HepG2 (cell line): Measurements from ENCODE around the gene BCORL1. TPM values are rescaled to one million over a fixed set of nuclear protein-coding genes. Genes with fewer than 3 reads are reported as not detected.

Source experiments
- BCLAF1 ChIP-seq: fragments of 450-650 bp; IDR thresholded peaks from 2 replicates; pipeline ENCODE4 v1.6.1; 2017; ENCODE audit warnings: mild to moderate bottlenecking
- KDM2A ChIP-seq: sonication (generic); formaldehyde crosslinking; IDR thresholded peaks from 2 replicates; pipeline ENCODE4 v1.4.0; 2020; ENCODE audit warnings: low read depth, missing genetic modification reagents, borderline replicate concordance
- KDM6A ChIP-seq: IDR thresholded peaks from 2 replicates; pipeline ENCODE4 v1.6.1; 2016; ENCODE audit warnings: low read depth
- NCOR1 ChIP-seq: fragments of 200-600 bp; sonication (generic); IDR thresholded peaks from 2 replicates; pipeline ENCODE4 v1.7.0; 2017; ENCODE audit warnings: antibody characterized with exemption, low read length, borderline replicate concordance
- NR2F1 ChIP-seq, 2 experiments: fragments of 450-650 bp in 1 of 2; formaldehyde crosslinking in 1 of 2; IDR thresholded peaks; 2 replicates each; pipeline versions ENCODE4 v1.5.0 to v1.6.1; 2016 to 2020; ENCODE audit warnings: mild to moderate bottlenecking in 1 of 2, missing compliant biosample characterization in 1 of 2, missing genetic modification reagents in 1 of 2, moderate library complexity in 1 of 2
- ZBTB1 ChIP-seq: sonication (generic); formaldehyde crosslinking; IDR thresholded peaks from 2 replicates; pipeline ENCODE4 v1.4.0; 2020; ENCODE audit warnings: missing genetic modification reagents, borderline replicate concordance
- ZBTB40 ChIP-seq, 2 experiments: fragments of 450-650 bp in 1 of 2; sonication (generic) in 1 of 2; formaldehyde crosslinking in 1 of 2; IDR thresholded peaks; 2 replicates each; pipeline versions ENCODE4 v1.6.1 to v1.8.0; 2016 to 2022; ENCODE audit warnings: antibody characterized with exemption in 1 of 2, mild to moderate bottlenecking in 1 of 2, missing genetic modification reagents in 1 of 2
- ZNF18 ChIP-seq: sonication (generic); formaldehyde crosslinking; IDR thresholded peaks from 2 replicates; pipeline ENCODE4 v1.8.0; 2022; ENCODE audit warnings: mild to moderate bottlenecking, missing genetic modification reagents; ENCODE audit not compliant: insufficient replicate concordance
- ZNF282 ChIP-seq: fragments of 450-650 bp; IDR thresholded peaks from 2 replicates; pipeline ENCODE4 v1.6.1; 2018; ENCODE audit not compliant: partially characterized antibody
- ZNF431 ChIP-seq: sonication (generic); formaldehyde crosslinking; IDR thresholded peaks from 2 replicates; pipeline ENCODE4 v1.9.0; 2022; ENCODE audit warnings: missing genetic modification reagents, low read depth, mild to moderate bottlenecking, borderline replicate concordance
- ZNF468 ChIP-seq: sonication (generic); formaldehyde crosslinking; IDR thresholded peaks from 2 replicates; pipeline ENCODE4 v1.8.0; 2022; ENCODE audit warnings: mild to moderate bottlenecking, moderate library complexity, missing genetic modification reagents
- polyA plus RNA-seq, 8 experiments: library from polyadenylated mRNA; depleted of rRNA in 3 of 8; stranded (reverse) in 7 of 8; unstranded in 1 of 8; fragments of >200 nt; fragmentation: Illumina TruSeq in 4 of 8; extraction: Trizol in 4 of 8; gene quantifications; 2 replicates each; pipeline versions ENCODE4 v1.2.1 to v1.2.3, GENCODE V29; 2011 to 2016; ENCODE audit warnings: low read depth in 4 of 8, missing spikeins in 1 of 8, mixed read lengths in 1 of 8; ENCODE audit not compliant: insufficient read depth in 1 of 8
- total RNA-seq, 5 experiments: library from RNA; depleted of rRNA; stranded (reverse); fragments of >200 nt; fragmentation: Illumina TruSeq; extraction: Trizol; gene quantifications; 2 replicates each; pipeline ENCODE4 v1.2.3, GENCODE V29; 2016; ENCODE audit warnings: low read depth in 1 of 5

BCORL1 gene
- total and polyA plus RNA-seq, 2 of the 13 experiments (the other 11 are each of a cell fraction or from before 2014, with no cell fraction given), result 0.67 to 1.4 TPM

- TF ChIP-seq ZBTB40 (IDR thresholded peaks at IDR 0.05) (no peak), ZBTB40 (CRISPR knock-in tag; IDR thresholded peaks at IDR 0.05) (no peak), ZNF468 (CRISPR knock-in tag) (no peak), NR2F1 (CRISPR knock-in tag; IDR thresholded peaks at IDR 0.05) (no peak), KDM6A (CRISPR knock-in tag) (no peak), NCOR1 (no peak), ZNF282 (no peak), ZBTB1 (no peak), BCLAF1 (no peak), ZNF431 (no peak), ZNF18 (CRISPR knock-in tag) (no peak), KDM2A (CRISPR knock-in tag) (0 out of 2 replicates have a peak, but pooled peaks have one; percentile 25)
These were observed 115.2 kb downstream of the BCORL1 start (continued) for GRCh38 chrX:130097507-130098209.
